DOHH2 (cell line): Measurements from ENCODE around the gene COP1.

Experiments
- H3F3A ChIP-seq: fragments of 200-600 bp; sonication (generic), shearing (Covaris generic); 2 replicates; pipeline ENCODE4 v1.6.0; 2016; ENCODE audit warnings: antibody characterized with exemption, mild to moderate bottlenecking; ENCODE audit not compliant: control insufficient read depth, insufficient read depth
- H3K27ac ChIP-seq: fragments of 200-600 bp; sonication (generic); 2 replicates; pipeline ENCODE4 v1.5.1; 2014; ENCODE audit warnings: low read depth, mild to moderate bottlenecking, low read length, moderate library complexity
- H3K27me3 ChIP-seq: fragments of 200-600 bp; sonication (generic); 2 replicates; pipeline ENCODE4 v1.6.1; 2014; ENCODE audit warnings: mild to moderate bottlenecking, low read length, mixed read lengths; ENCODE audit not compliant: control insufficient read depth
- H3K36me3 ChIP-seq: fragments of 200-600 bp; sonication (generic); 2 replicates; pipeline ENCODE4 v1.6.1; 2014; ENCODE audit warnings: mild to moderate bottlenecking, low read length, moderate library complexity, mixed read lengths; ENCODE audit not compliant: control insufficient read depth
- H3K4me1 ChIP-seq: fragments of 200-600 bp; sonication (generic); 2 replicates; pipeline ENCODE4 v1.6.1; 2014; ENCODE audit warnings: mild to moderate bottlenecking, low read length, mixed read lengths; ENCODE audit not compliant: control insufficient read depth
- H3K4me2 ChIP-seq: fragments of 200-600 bp; sonication (generic); 2 replicates; pipeline ENCODE4 v1.6.0; 2014; ENCODE audit warnings: mild to moderate bottlenecking, low read length, moderate library complexity
- H3K4me3 ChIP-seq: fragments of 200-600 bp; sonication (generic); 2 replicates; pipeline ENCODE4 v1.5.1; 2014; ENCODE audit warnings: mild to moderate bottlenecking, low read length, mixed read lengths
- H3K79me2 ChIP-seq: fragments of 200-600 bp; sonication (generic); 2 replicates; pipeline ENCODE4 v1.6.1; 2014; ENCODE audit warnings: mild to moderate bottlenecking, low read length, mixed read lengths; ENCODE audit not compliant: control insufficient read depth
- H3K9me2 ChIP-seq: fragments of 200-600 bp; sonication (generic); replicated peaks from 2 replicates; pipeline ENCODE4 v1.6.1; 2014; ENCODE audit warnings: mild to moderate bottlenecking, low read length, mixed read lengths; ENCODE audit not compliant: control insufficient read depth
- H3K9me3 ChIP-seq: fragments of 200-600 bp; sonication (generic); 2 replicates; pipeline ENCODE4 v1.6.1; 2014; ENCODE audit warnings: antibody characterized with exemption, low read length, mixed read lengths; ENCODE audit not compliant: control insufficient read depth, insufficient read depth
- H4K20me1 ChIP-seq: fragments of 200-600 bp; sonication (generic); 2 replicates; pipeline ENCODE4 v1.6.0; 2014; ENCODE audit warnings: low read depth, mild to moderate bottlenecking, antibody characterized with exemption, low read length, moderate library complexity; ENCODE audit not compliant: control insufficient read depth, insufficient read depth
- EZH2phosphoT487 ChIP-seq: fragments of 200-600 bp; sonication (generic); IDR thresholded peaks from 2 replicates; pipeline ENCODE4 v1.6.1; 2017; ENCODE audit warnings: borderline replicate concordance, mild to moderate bottlenecking, antibody characterized with exemption, low read length, moderate library complexity, mixed read lengths
- TF ChIP-seq, protein P1 (sequence below): fragments of 200-600 bp; sonication (generic); IDR thresholded peaks from one replicate; pipeline ENCODE4 v1.5.1; 2014; ENCODE audit warnings: antibody characterized with exemption, mild to moderate bottlenecking, low read depth, low read length; ENCODE audit not compliant: poor library complexity, severe bottlenecking

COP1 gene

DNA sequence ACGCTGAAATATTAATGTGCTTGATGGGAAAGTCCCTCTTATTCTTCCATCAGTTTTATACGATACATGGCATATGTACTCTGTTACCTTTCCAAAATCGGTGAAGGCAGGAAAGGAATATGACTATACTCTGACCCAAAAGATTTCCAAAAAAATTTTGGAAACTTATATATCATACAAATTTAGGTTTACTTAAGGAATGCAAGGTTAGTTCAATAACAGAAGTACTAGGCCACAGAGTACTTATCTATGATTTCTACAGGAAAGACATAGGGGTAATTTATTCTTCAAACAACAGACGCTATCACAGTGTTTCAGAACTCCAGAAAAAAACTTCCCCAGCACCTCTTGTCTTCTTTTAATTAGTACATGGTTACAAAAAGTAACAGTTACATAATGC, 84.8 kb downstream of the COP1 start:
- Histone ChIP-seq H3K36me3 (peaks cover 10% of the 10 kb centered on the region), H3K4me1 (no peaks in the 10 kb centered on the region), H3K27me3 (no peaks in the 10 kb centered on the region), H3K9me3 (no peaks in the 10 kb centered on the region), H3K79me2 (no peaks in the 10 kb centered on the region), H3K9me2 (no peaks in the 10 kb centered on the region), H3K4me2 (no peak overlapping the region), H3K4me3 (no peak overlapping the region), H4K20me1 (no peaks in the 10 kb centered on the region), H3K27ac (no peak overlapping the region), H3F3A (no peaks in the 10 kb centered on the region)
- no peak for TF ChIP-seq EZH2phosphoT487
- TF ChIP-seq, protein P1, sequence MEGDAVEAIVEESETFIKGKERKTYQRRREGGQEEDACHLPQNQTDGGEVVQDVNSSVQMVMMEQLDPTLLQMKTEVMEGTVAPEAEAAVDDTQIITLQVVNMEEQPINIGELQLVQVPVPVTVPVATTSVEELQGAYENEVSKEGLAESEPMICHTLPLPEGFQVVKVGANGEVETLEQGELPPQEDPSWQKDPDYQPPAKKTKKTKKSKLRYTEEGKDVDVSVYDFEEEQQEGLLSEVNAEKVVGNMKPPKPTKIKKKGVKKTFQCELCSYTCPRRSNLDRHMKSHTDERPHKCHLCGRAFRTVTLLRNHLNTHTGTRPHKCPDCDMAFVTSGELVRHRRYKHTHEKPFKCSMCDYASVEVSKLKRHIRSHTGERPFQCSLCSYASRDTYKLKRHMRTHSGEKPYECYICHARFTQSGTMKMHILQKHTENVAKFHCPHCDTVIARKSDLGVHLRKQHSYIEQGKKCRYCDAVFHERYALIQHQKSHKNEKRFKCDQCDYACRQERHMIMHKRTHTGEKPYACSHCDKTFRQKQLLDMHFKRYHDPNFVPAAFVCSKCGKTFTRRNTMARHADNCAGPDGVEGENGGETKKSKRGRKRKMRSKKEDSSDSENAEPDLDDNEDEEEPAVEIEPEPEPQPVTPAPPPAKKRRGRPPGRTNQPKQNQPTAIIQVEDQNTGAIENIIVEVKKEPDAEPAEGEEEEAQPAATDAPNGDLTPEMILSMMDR = no peak

DNA sequence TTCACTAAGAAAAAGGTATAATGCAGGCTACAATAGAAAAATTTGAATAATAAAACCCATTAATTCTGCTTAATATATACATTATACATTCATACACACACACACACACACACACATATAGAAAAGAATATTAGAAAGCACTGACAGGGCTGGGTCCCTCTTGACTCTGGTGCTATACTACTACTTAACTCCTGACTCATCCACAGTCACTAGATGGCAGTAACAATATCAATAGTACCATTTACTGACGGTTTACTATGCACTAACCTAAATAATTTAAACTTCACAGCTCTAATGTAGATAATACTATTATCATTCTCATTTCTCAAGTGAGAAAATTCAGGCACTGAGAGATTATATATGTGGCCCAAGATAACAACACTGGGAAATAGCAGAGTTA, 87.5 kb downstream of the COP1 start:
- no peaks in the 10 kb centered on the region for H3F3A ChIP-seq
- no peak overlapping the region for H3K4me3 ChIP-seq

DNA sequence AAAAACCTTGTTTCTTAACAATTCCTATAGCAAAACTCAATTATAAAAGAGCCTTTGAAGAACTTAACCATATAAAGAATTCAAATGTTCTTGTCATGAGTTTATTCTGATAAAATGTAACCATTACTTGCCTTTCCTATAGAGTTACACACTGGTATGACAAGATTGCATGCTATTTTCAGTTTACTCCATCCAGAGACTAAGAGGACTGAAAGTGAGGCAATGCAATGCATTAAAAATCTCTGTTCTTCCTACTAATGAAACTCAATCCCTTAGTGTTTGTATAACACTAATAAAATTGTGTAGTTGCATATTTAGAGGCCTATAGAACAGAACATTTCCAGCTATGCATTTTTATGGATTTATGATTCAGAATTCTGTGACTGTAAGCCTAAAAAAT, 88.1 kb downstream of the COP1 start:
- H3K79me2 ChIP-seq = no peaks in the 10 kb centered on the region
- H3K36me3 ChIP-seq = peaks cover 20% of the 10 kb centered on the region
- no peak overlapping the region for H3K4me3 ChIP-seq
- H3K9me3 ChIP-seq = no peaks in the 10 kb centered on the region
- H3K27me3 ChIP-seq = no peaks in the 10 kb centered on the region
- H4K20me1 ChIP-seq = no peaks in the 10 kb centered on the region
- no peaks in the 10 kb centered on the region for H3K4me1 ChIP-seq
- H3K9me2 ChIP-seq = no peaks in the 10 kb centered on the region
- H3K4me2 ChIP-seq = no peak overlapping the region
- no peak for TF ChIP-seq EZH2phosphoT487
- TF ChIP-seq, protein P1 = no peak
- no peaks in the 10 kb centered on the region for H3F3A ChIP-seq
- no peak overlapping the region for H3K27ac ChIP-seq

More for the DNA sequence above, 87.5 kb downstream of the COP1 start:
- Histone ChIP-seq H3K36me3 (peaks cover 17% of the 10 kb centered on the region), H3K27me3 (no peaks in the 10 kb centered on the region), H3K9me2 (no peaks in the 10 kb centered on the region), H3K27ac (no peak overlapping the region), H3K9me3 (no peaks in the 10 kb centered on the region), H3K4me2 (no peak overlapping the region), H3K4me1 (no peaks in the 10 kb centered on the region), H4K20me1 (no peaks in the 10 kb centered on the region), H3K79me2 (no peaks in the 10 kb centered on the region)
- no peak for TF ChIP-seq EZH2phosphoT487
- TF ChIP-seq, protein P1 = peak; percentile 54

DNA sequence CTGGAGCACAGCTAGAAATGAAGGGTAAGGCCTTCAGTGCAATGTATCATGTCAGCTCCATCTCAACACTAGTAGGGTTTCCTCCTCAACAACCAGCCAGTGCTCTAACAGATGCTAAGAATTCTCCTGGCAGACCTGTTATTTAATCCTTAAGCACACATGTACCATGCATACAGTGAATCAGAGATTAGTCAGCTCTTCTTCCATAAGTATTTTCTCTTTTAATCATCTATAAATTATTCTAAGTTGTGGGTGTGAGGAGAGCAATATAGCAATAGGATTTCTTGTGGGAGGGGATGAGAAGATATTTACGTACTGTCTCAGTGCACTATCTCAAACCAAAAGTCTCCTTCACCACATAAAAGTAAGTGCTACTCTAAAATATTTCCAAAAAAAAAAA, 95.3 kb downstream of the COP1 start:
- Histone ChIP-seq H3F3A (no peaks in the 10 kb centered on the region), H3K79me2 (no peaks in the 10 kb centered on the region)

More for the DNA sequence above, 95.3 kb downstream of the COP1 start:
- no peak for TF ChIP-seq EZH2phosphoT487
- TF ChIP-seq, protein P1 = no peak
- H4K20me1 ChIP-seq = no peaks in the 10 kb centered on the region
- no peak overlapping the region for H3K4me3 ChIP-seq
- no peaks in the 10 kb centered on the region for H3K9me3 ChIP-seq
- no peaks in the 10 kb centered on the region for H3K4me1 ChIP-seq
- H3K27ac ChIP-seq = no peak overlapping the region
- no peaks in the 10 kb centered on the region for H3K9me2 ChIP-seq
- H3K36me3 ChIP-seq = peaks cover 31% of the 10 kb centered on the region
- H3K4me2 ChIP-seq = no peak overlapping the region
- H3K27me3 ChIP-seq = no peaks in the 10 kb centered on the region
